PC-3 (cell line): ENCODE measurements around the gene BCL11B.

Source experiments
- CTCF ChIP-seq: fragments of 300-600 bp; sonication (generic); conservative IDR thresholded peaks from 2 replicates; pipeline ENCODE4 v1.5.1; 2017; ENCODE audit warnings: antibody characterized with exemption, low read depth, mild to moderate bottlenecking, low read length
- EZH2 ChIP-seq: fragments of 300-600 bp; sonication (generic); IDR thresholded peaks from one replicate; pipeline ENCODE4 v1.6.1; 2017; ENCODE audit warnings: antibody characterized with exemption, mild to moderate bottlenecking, low read length; ENCODE audit not compliant: unreplicated experiment

GRCh38 chr14:99177046-99177655 lies 94.8 kb downstream of the BCL11B start:
- TF ChIP-seq CTCF (no peak), EZH2 (no peak)
